ENCODE data around the gene ULK3. TPM values are rescaled to one million over a fixed set of nuclear protein-coding genes. Genes with fewer than 3 reads are reported as not detected.

Gene ULK3
- total RNA-seq, 1 experiment from 2014 or later = 47.6 TPM

- DNase-seq (ENCODE audit: low read depth, low spot score) = no peak
- in situ Hi-C loops (cut with HindIII; ENCODE audit: low pct_unique_long_range_greater_than_20kb, low sequenced_read_pairs) = no loop called here
These were observed 46.9 kb downstream of the ULK3 start for GRCh38 chr15:74795966-74796625.

- in situ Hi-C loops (cut with HindIII; ENCODE audit: low pct_unique_long_range_greater_than_20kb, low sequenced_read_pairs) = no loop called here
- no peak for DNase-seq (ENCODE audit: low read depth, low spot score)
These were observed 48.0 kb downstream of the ULK3 start for GRCh38 chr15:74794970-74795349.

- DNase-seq (ENCODE audit: low read depth, low spot score) = no peak
- in situ Hi-C loops (cut with HindIII; ENCODE audit: low pct_unique_long_range_greater_than_20kb, low sequenced_read_pairs) = no loop called here
These were observed 48.5 kb downstream of the ULK3 start for GRCh38 chr15:74794248-74794969.

DNA sequence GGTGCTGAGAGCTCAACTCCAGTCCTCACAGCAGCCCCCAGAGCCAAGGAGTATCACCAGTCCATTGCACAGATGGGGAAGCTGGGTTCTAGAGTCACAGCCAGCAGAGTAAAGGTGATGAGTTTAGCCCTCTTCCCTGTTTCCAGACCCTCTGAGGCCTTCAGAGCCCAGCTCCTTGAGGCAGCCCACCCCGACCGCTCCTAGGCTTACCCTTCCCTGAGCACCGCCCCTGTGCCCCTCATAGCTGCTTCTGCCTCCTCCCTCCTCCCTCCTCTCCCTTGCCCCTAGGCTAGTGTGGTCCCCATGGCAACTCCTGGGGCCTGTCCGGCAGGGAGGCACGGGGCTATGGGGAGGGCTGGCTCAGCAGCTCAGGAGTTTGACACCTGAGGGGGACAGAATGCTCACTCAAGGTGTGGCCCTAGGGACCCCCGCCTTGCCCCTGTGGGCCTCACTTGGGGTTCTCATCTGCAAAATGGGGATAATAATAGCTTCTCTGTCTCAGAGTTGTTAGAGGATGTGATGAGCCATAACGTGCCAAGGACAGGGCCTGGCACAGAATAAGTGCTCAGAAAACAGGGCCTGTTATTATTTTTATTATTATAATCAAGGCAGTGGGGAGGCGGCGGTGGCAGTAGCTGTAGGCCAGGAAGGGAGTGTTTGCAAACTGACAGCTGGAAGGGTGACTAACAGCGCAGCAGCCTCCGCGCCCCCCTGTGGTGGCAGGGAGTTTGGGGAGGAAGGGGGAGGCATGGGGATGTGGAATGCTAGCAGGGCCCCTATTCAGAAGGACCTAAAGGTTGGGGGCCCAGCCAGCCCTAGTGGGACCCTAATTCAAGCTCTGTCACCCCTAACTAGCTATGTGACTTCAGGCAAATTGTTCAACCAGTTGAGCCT is 49.6 kb downstream of the ULK3 start:
- no peak for DNase-seq (ENCODE audit: low read depth, low spot score)
- in situ Hi-C loops (cut with HindIII; ENCODE audit: low pct_unique_long_range_greater_than_20kb, low sequenced_read_pairs) = no loop called here

DNA sequence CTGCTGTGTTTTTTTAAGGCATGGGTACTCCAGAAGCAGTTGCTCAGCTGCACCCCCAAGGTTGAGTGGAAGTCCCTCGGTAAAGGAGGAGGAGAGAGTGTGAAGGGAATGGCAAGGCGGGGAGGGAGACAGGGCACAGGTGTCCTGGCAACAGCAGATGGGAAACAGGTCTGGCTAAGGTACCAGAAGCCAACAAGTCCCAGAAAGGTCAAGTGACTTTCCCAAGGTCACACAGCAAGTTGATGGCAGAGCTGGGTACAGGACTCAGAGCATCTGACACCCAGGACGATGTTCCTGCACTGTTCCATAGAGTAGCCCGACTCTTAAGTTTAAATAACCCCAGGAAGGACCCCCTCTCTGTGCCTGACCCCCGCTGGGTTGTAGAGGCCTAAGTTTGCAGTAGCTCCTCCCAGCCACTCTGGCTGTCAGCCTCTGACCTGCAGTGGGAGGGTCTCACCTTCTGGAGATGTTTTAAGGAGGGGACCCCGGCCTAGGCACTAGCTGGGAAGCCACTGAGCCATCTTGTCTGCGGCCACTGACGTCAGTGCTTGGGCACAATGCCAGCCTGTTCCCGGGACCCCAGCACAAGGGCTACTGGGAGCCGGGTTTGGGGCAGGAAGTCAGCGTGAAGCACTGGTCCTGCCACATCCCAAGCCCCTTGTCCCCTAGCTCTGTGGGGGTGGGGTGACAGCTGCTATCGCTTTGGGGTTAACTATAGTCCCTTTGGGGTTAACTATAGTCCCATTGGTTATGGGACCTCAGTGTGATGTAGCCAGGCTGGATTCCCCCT is 50.5 kb downstream of the ULK3 start:
- no peak for DNase-seq (ENCODE audit: low read depth, low spot score)
- in situ Hi-C loops (cut with HindIII; ENCODE audit: low pct_unique_long_range_greater_than_20kb, low sequenced_read_pairs) = no loop called here

- in situ Hi-C loops (cut with HindIII; ENCODE audit: low pct_unique_long_range_greater_than_20kb, low sequenced_read_pairs) = no loop called here
These were observed 51.3 kb downstream of the ULK3 start for GRCh38 chr15:74791667-74792066.

GRCh38 chr15:74791007-74791406 is 51.9 kb downstream of the ULK3 start:
- in situ Hi-C loops (cut with HindIII; ENCODE audit: low pct_unique_long_range_greater_than_20kb, low sequenced_read_pairs) = no loop called here
- DNase-seq (ENCODE audit: low read depth, low spot score) = no peak

More at GRCh38 chr15:74791667-74792066, 51.3 kb downstream of the ULK3 start:
- no peak for DNase-seq (ENCODE audit: low read depth, low spot score)

DNA sequence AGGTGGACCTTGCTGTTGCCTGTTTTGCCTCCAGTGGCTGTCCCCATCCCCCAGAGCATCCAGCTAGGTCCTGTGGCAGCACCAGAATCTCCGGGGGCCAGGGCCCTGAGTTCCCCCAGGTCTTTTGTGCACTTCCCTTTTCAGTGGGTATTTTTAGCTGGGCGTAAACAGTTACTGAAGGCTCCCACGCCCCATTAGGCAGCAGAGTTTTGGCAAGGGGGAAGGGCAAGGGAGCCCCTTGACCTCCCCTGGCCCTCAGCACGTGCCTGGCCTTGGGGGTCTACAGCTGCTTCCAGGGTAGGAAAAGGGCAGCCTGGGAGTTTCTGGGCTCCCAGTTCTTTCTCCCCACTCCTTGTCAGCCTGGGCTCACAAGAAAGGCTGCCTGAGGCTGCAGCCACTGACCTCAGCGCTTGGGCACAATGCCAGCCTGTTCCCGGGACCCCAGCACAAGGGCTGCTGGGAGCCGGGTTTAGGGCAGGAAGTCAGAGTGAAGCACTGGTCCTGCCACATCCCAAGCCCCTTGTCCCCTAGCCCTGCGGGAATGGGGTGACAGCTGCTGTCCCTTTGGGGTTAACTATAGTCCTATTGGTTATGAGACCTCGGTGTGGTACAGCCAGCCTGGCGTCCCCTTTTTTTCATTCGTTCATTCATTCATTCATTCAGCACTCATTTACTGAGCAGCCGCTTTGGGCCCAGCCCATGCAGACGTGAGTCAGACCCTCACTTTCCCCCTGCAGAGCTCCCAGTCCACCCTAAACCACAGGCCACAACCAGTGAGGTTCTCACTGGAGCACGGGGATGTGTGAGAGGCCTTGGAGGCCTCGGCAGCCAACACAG is 52.7 kb downstream of the ULK3 start:
- DNase-seq (ENCODE audit: low read depth, low spot score) = peak; percentile 87
- in situ Hi-C loops (cut with HindIII; ENCODE audit: low pct_unique_long_range_greater_than_20kb, low sequenced_read_pairs) = no loop called here

- in situ Hi-C loops (cut with HindIII; ENCODE audit: low pct_unique_long_range_greater_than_20kb, low sequenced_read_pairs) = no loop called here
- no peak for DNase-seq (ENCODE audit: low read depth, low spot score)
These were observed 53.2 kb downstream of the ULK3 start for GRCh38 chr15:74789741-74790079.

- in situ Hi-C loops (cut with HindIII; ENCODE audit: low pct_unique_long_range_greater_than_20kb, low sequenced_read_pairs) = no loop called here
- no peak for DNase-seq (ENCODE audit: low read depth, low spot score)
These were observed 53.8 kb downstream of the ULK3 start for GRCh38 chr15:74789171-74789631.

DNA sequence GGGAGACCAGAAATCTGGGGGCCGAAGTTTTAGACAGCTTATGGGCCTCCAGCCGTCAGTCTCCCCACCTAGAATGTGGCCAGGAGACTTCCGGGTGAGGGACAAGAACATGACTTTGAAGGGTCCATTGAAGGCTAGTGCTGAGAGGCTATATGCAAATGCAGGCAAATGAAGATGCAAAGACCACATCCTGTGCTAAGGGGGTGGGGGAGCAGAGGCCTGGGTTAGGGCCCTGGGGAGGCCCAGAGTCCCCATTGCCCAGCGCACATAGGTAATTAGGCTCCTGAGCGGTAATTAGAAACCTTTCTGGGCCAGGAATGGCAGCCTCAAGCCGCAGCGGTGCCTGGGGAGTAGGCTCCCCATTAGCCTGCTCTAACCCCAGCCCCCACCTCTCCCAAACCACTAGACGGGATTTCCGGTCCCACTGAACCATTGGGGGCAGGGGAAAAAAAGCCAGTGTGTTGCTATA is 54.2 kb downstream of the ULK3 start:
- no peak for DNase-seq (ENCODE audit: low read depth, low spot score)
- in situ Hi-C loops (cut with HindIII; ENCODE audit: low pct_unique_long_range_greater_than_20kb, low sequenced_read_pairs) = no loop called here

DNA sequence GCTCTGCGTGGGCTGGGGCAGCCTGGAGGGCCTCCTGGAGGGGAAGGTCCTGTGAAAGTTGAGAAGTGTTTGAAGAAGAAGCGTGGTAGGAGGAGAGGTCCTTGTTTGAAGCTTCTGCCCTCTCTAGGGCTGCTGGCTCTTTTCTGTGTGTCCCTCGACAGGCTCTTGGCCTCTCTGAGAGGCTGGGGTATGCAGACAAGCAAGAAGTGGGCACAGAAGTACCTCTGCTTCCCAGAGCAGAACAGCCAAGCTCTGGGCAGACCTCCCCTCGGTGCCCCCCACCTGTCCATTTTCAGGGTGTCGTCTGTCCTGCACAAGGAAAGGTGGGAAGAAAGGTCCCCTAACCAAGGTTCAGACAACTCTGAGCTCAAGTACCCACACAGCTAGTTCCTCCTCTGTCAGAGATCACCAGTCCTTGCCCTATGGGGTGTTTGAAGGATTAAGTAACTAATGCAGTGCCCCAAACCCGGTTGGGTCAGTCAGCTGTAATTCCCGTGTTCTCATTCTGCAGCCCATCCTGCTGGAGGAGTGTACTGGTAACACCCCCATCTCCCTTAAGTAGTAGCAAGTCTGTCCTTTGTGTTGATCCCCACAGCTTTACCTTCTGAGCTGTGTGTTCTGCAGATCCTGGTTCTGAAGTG is 54.8 kb downstream of the ULK3 start:
- DNase-seq (ENCODE audit: low read depth, low spot score) = no peak
- in situ Hi-C loops (cut with HindIII; ENCODE audit: low pct_unique_long_range_greater_than_20kb, low sequenced_read_pairs) = no loop called here

DNA sequence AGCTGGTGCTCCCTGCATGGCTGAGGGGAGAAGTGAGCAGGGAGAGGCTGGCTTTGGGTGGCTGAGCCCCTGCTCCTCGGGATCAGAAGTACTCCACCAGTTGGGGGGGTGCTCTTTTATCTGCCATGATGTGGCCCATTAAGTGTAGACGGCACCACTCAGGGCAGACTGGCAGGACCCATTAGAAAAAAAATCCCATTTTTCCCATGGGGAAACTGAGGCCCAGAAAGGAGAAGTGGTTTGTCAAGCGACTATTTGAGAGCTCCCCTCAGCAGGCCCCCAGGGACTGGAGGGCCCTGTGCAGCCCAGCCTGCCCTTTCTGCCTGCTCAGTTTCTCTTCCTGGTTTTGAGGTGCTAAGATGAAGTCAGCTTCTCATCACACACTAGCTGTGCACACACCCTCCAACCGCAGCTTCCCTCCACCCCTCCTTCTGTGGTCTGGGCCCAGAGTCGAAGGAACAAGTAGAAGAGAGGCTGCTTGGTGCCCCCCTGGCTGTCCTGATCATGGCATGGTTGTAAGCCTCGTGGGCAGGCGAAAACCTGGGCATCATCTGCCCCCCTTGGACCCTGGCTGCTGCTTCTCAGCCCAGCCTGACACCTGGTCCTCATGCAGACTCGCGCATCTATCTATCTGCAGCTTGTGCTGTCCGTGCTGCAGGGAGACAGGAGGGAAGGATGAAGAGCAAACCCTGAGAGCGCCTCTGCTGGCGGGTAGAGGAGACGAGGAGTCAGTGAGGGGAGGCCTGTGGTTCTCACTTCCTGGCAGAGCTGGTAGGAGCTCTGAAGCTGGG is 55.5 kb downstream of the ULK3 start:
- in situ Hi-C loops (cut with HindIII; ENCODE audit: low pct_unique_long_range_greater_than_20kb, low sequenced_read_pairs) = no loop called here
- DNase-seq (ENCODE audit: low read depth, low spot score) = peak; percentile 84

DNA sequence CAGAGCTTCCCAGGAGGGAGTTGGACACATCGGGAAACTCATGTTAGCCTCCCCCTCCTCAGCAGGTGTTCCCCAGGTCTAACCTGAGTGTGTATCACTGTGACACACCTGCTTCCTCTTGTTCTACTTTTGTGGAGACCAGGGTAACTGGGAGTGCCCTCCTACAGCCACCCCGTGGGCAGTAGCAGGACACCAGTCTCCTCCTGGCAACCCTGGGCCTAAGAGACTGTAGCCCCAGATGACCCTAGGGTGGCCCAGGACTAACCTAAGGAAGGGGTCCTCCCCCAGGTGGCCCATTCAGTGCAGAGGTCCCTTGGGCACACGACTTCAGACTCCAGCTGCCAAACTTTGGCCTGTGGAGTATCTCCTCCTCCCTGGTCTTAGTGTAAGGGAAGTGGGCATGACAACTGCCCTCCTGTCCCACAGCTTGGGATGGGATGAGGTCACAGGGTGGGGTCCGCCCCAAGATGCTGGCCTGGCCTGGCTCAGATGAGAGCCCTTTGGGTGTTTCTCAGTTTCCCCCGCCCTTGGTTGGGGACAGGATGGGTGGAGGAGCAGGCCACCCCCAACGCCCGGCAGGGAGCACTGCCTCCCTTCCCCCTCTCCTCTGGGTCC is 56.3 kb downstream of the ULK3 start:
- in situ Hi-C loops (cut with HindIII; ENCODE audit: low pct_unique_long_range_greater_than_20kb, low sequenced_read_pairs) = no loop called here
- no peak for DNase-seq (ENCODE audit: low read depth, low spot score)

Measured in SK-MEL-5 (cell line).